ENCODE measurements around the gene KIF12.

The KIF12 gene

GRCh38 chr9:114086009-114086408, 13.1 kb downstream of the KIF12 start:
- no peak for TF ChIP-seq EZH2phosphoT487 (IDR thresholded peaks at IDR 0.05; ENCODE audit: low read length)
- TF ChIP-seq CTCF (IDR thresholded peaks at IDR 0.05; ENCODE audit: low read length) = no peak
- no peak for TF ChIP-seq EZH2 (optimal IDR thresholded peaks at IDR 0.05; ENCODE audit: low read depth, low read length)

GRCh38 chr9:114085387-114085789, 13.7 kb downstream of the KIF12 start:
- Histone ChIP-seq H3F3A (ENCODE audit: insufficient read depth, low read length) (no peaks in the 10 kb centered on the region), H3K4me3 (ENCODE audit: low read length) (no peak overlapping the region), H3K27me3 (replicated peaks; ENCODE audit: insufficient read depth, low read length) (no peaks in the 10 kb centered on the region), H3K9me2 (replicated peaks; ENCODE audit: insufficient read depth, low read length) (no peaks in the 10 kb centered on the region), H3K27ac (ENCODE audit: low read length) (no peak overlapping the region), H4K20me1 (ENCODE audit: insufficient read depth, low read length) (no peaks in the 10 kb centered on the region), H3K4me2 (ENCODE audit: low read depth, low read length) (no peak overlapping the region), H3K4me1 (ENCODE audit: low read length) (no peaks in the 10 kb centered on the region), H3K9me3 (replicated peaks; ENCODE audit: insufficient read depth, low read length) (no peaks in the 10 kb centered on the region), H3K36me3 (replicated peaks; ENCODE audit: insufficient read depth, low read length) (no peaks in the 10 kb centered on the region), H3K9ac (ENCODE audit: low read length) (no peak overlapping the region), H2AFZ (ENCODE audit: low read length) (no peak overlapping the region), H3K79me2 (ENCODE audit: low read length) (no peaks in the 10 kb centered on the region)
- TF ChIP-seq EZH2phosphoT487 (IDR thresholded peaks at IDR 0.05; ENCODE audit: low read length) (no peak), CTCF (IDR thresholded peaks at IDR 0.05; ENCODE audit: low read length) (no peak), EZH2 (optimal IDR thresholded peaks at IDR 0.05; ENCODE audit: low read depth, low read length) (no peak)
- no peak for DNase-seq

More at GRCh38 chr9:114086009-114086408, 13.1 kb downstream of the KIF12 start:
- DNase-seq = no peak
- Histone ChIP-seq H3F3A (ENCODE audit: insufficient read depth, low read length) (no peaks in the 10 kb centered on the region), H3K4me2 (ENCODE audit: low read depth, low read length) (no peak overlapping the region), H3K36me3 (replicated peaks; ENCODE audit: insufficient read depth, low read length) (no peaks in the 10 kb centered on the region), H3K9me3 (replicated peaks; ENCODE audit: insufficient read depth, low read length) (no peaks in the 10 kb centered on the region), H3K27ac (ENCODE audit: low read length) (no peak overlapping the region), H3K4me3 (ENCODE audit: low read length) (no peak overlapping the region), H2AFZ (ENCODE audit: low read length) (no peak overlapping the region), H4K20me1 (ENCODE audit: insufficient read depth, low read length) (no peaks in the 10 kb centered on the region), H3K9ac (ENCODE audit: low read length) (no peak overlapping the region), H3K4me1 (ENCODE audit: low read length) (no peaks in the 10 kb centered on the region), H3K27me3 (replicated peaks; ENCODE audit: insufficient read depth, low read length) (no peaks in the 10 kb centered on the region), H3K79me2 (ENCODE audit: low read length) (no peaks in the 10 kb centered on the region), H3K9me2 (replicated peaks; ENCODE audit: insufficient read depth, low read length) (no peaks in the 10 kb centered on the region)

DNA sequence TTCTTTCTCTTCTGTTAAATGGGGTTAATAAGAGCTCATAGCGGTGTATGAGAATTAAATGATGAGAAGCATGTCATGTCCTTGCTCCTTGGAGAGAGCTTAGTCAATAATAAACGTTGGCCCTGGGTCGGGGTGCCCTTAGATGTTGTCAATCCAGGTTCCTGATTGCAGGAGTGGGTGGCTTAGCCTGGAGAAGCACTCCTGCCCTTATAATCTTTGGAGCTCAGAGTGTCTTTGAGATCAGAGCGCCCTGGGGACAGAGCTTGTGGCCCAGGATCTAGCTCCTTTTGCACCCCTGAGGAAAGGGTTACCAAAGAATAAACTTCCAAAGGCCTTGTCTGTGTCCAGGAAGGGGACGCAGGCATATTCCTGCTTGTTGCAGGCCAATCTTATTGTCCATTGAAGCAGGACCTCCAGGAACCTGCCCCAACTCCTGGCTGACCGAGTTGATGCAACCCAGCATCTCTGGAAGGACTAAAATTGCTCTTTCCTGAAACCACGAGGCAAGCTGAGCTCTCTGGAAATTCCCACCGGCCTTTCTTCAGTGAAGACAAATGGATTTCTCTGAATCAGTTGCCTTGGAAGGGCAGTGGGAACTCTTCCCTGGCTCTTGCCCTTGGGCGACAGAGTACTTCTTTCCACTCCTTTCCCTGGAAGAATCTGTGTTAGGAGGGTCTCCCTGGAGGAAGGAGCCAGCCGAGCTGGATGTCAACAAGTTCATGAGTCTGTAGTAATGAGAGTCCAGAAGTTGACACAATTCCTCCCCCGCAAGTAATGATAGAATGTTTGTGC, 14.6 kb downstream of the KIF12 start:
- DNase-seq = no peak
- H3K4me2 ChIP-seq (ENCODE audit: low read depth, low read length) = no peak overlapping the region
- H3K9ac ChIP-seq (ENCODE audit: low read length) = no peak overlapping the region
- no peaks in the 10 kb centered on the region for H3K36me3 ChIP-seq (replicated peaks; ENCODE audit: insufficient read depth, low read length)
- no peaks in the 10 kb centered on the region for H4K20me1 ChIP-seq (ENCODE audit: insufficient read depth, low read length)
- H3K27me3 ChIP-seq (replicated peaks; ENCODE audit: insufficient read depth, low read length) = no peaks in the 10 kb centered on the region
- TF ChIP-seq EZH2 (optimal IDR thresholded peaks at IDR 0.05; ENCODE audit: low read depth, low read length) = no peak
- TF ChIP-seq EZH2phosphoT487 (IDR thresholded peaks at IDR 0.05; ENCODE audit: low read length) = no peak
- no peak for TF ChIP-seq CTCF (IDR thresholded peaks at IDR 0.05; ENCODE audit: low read length)
- H3K79me2 ChIP-seq (ENCODE audit: low read length) = no peaks in the 10 kb centered on the region
- no peaks in the 10 kb centered on the region for H3K9me3 ChIP-seq (replicated peaks; ENCODE audit: insufficient read depth, low read length)
- no peak overlapping the region for H3K27ac ChIP-seq (ENCODE audit: low read length)
- H3K9me2 ChIP-seq (replicated peaks; ENCODE audit: insufficient read depth, low read length) = no peaks in the 10 kb centered on the region
- no peak overlapping the region for H3K4me3 ChIP-seq (ENCODE audit: low read length)
- no peaks in the 10 kb centered on the region for H3K4me1 ChIP-seq (ENCODE audit: low read length)
- no peaks in the 10 kb centered on the region for H3F3A ChIP-seq (ENCODE audit: insufficient read depth, low read length)
- H2AFZ ChIP-seq (ENCODE audit: low read length) = no peak overlapping the region
